ENCODE measurements around the gene BCL2. TPM values are rescaled to one million over a fixed set of nuclear protein-coding genes. Genes with fewer than 3 reads are reported as not detected.

BCL2 gene
- total RNA-seq, 1 experiment from 2014 or later: 1.3 TPM

- no peaks in the 10 kb centered on the region for H3K79me2 ChIP-seq (ENCODE audit: insufficient read depth, low read length)
- no peaks in the 10 kb centered on the region for H3K4me1 Mint-ChIP-seq
- TF ChIP-seq CTCF (conservative IDR thresholded peaks at IDR 0.05): no peak
- H2BK120ac ChIP-seq (ENCODE audit: low read depth, low read length, poor library complexity, severe bottlenecking): no peak overlapping the region
- no peak for DNase-seq
- no peak overlapping the region for H3K14ac ChIP-seq (ENCODE audit: insufficient read depth, low read length)
- H2BK5ac ChIP-seq (ENCODE audit: insufficient read length, low read length): no peak overlapping the region
- H3K23ac ChIP-seq (ENCODE audit: insufficient read length, low read depth, low read length): no peak overlapping the region
- no peaks in the 10 kb centered on the region for H3K4me1 ChIP-seq (ENCODE audit: insufficient read depth, low read length)
- H2AFZ ChIP-seq (ENCODE audit: low read length): no peak overlapping the region
- no peak overlapping the region for H3K56ac ChIP-seq (ENCODE audit: insufficient read length, low read depth, low read length)
- H3K4ac ChIP-seq (ENCODE audit: low read depth, low read length): no peak overlapping the region
- peak overlapping the region in 1 of 3 experiments; percentile 5; a peak in 2 of 7 replicates for H3K27ac Mint-ChIP-seq
- H3K4me3 Mint-ChIP-seq: no peak overlapping the region
- H2BK15ac ChIP-seq (ENCODE audit: low read depth, low read length): no peak overlapping the region
- H3K27ac ChIP-seq (ENCODE audit: insufficient read length, low read depth, low read length): no peak overlapping the region
- H3T11ph ChIP-seq (ENCODE audit: low read length): no peak overlapping the region
- H4K20me1 ChIP-seq (ENCODE audit: control insufficient read depth, insufficient read depth, insufficient read length): no peaks in the 10 kb centered on the region
- H3K23me2 ChIP-seq (ENCODE audit: insufficient read length, low read depth, low read length, poor library complexity, severe bottlenecking): no peaks in the 10 kb centered on the region
- H4K8ac ChIP-seq (replicated peaks; ENCODE audit: insufficient read length, low read depth, low read length): no peak overlapping the region
- no peaks in the 10 kb centered on the region for H3K27me3 Mint-ChIP-seq (ENCODE audit: low read depth)
- no peak overlapping the region for H4K5ac ChIP-seq (ENCODE audit: insufficient read length, low read depth, low read length)
- H3K9me3 Mint-ChIP-seq: no peaks in the 10 kb centered on the region
- H3K79me1 ChIP-seq (ENCODE audit: insufficient read depth, low read depth, low read length, poor library complexity, severe bottlenecking): no peaks in the 10 kb centered on the region
- H3K4me2 ChIP-seq (ENCODE audit: insufficient read depth, insufficient read length, low read length): no peak overlapping the region
- no peak overlapping the region for H4K91ac ChIP-seq (ENCODE audit: insufficient read length, low read depth, low read length)
- no peak overlapping the region for H2AK5ac ChIP-seq (ENCODE audit: insufficient read length, low read length)
- H3K9ac ChIP-seq (ENCODE audit: extremely low read depth, insufficient read length, low read length): no peak overlapping the region
- no peak overlapping the region for H3K18ac ChIP-seq (ENCODE audit: insufficient read length, low read depth, low read length)
- H3K27me3 ChIP-seq (ENCODE audit: insufficient read depth, low read length): no peaks in the 10 kb centered on the region
- no peak overlapping the region for H2BK12ac ChIP-seq (ENCODE audit: insufficient read length, low read depth, low read length)
- no peak overlapping the region for H2BK20ac ChIP-seq (ENCODE audit: low read depth, low read length, poor library complexity, severe bottlenecking)
- no peaks in the 10 kb centered on the region for H3K9me3 ChIP-seq (ENCODE audit: control insufficient read depth, low read depth, low read length)
- WGBS (ENCODE audit: extremely low coverage, insufficient read length, low lambda C conversion rate): no CpG with 5 or more reads among the region's 7 CpGs
- H3K36me3 Mint-ChIP-seq (ENCODE audit: insufficient read depth in 1 of 3, low read depth in 3 of 3): peaks cover 20 to 73% (median 52%) of the 10 kb centered on the region in 3 experiments; a peak in 6 of 7 replicates
Observed at GRCh38 chr18:63356272-63356896, 36.8 kb upstream of the BCL2 start.

Measured in H9 (cell line).